A673 (cell line): ENCODE data around the gene PCSK6. TPM values are rescaled to one million over a fixed set of nuclear protein-coding genes. Genes with fewer than 3 reads are reported as not detected.

ENCODE experiments used
- BruUV-seq: library from RNA; stranded (reverse); fragments of 400-500 nt; replicated peaks from 2 replicates; lab custom pipeline; 2021; lab: Mats Ljungman, UMichigan
- CTCF ChIA-PET: fragments of 300-600 bp; sonication (Branson Sonifier 250); formaldehyde crosslinking; loops from one replicate; lab custom pipeline; 2022; ENCODE audit warnings: antibody characterized with exemption; lab: Charles Lee
- POLR2A ChIA-PET: fragments of 300-600 bp; sonication (Branson Sonifier 250); formaldehyde crosslinking; loops from one replicate; lab custom pipeline; 2022; ENCODE audit warnings: antibody characterized with exemption; ENCODE audit not compliant: low non-redundant PET; lab: Charles Lee
- DNase-seq: peaks from one replicate; pipeline ENCODE4 v3.0.0-alpha.2; 2015; ENCODE audit warnings: low spot score
- H3K27ac ChIP-seq: fragments of 200-600 bp; sonication (generic); 2 replicates; pipeline ENCODE4 v1.5.1; 2016; ENCODE audit warnings: mixed run types, low read depth, mild to moderate bottlenecking, mixed read lengths, antibody characterized with exemption, low read length; ENCODE audit not compliant: poor library complexity, severe bottlenecking
- H3K27me3 ChIP-seq: fragments of 200-600 bp; sonication (generic); replicated peaks from 2 replicates; pipeline ENCODE4 v1.6.1; 2017; ENCODE audit warnings: mixed run types, low read depth, mild to moderate bottlenecking, mixed read lengths, antibody characterized with exemption, low read length; ENCODE audit not compliant: insufficient read depth, poor library complexity
- H3K36me3 ChIP-seq: fragments of 200-600 bp; sonication (generic); 2 replicates; pipeline ENCODE4 v1.6.1; 2016; ENCODE audit warnings: mixed run types, mild to moderate bottlenecking, mixed read lengths, antibody characterized with exemption, low read length; ENCODE audit not compliant: insufficient read depth, poor library complexity, severe bottlenecking
- H3K4me1 ChIP-seq: fragments of 200-600 bp; sonication (generic); 2 replicates; pipeline ENCODE4 v1.6.1; 2017; ENCODE audit warnings: mixed run types, mild to moderate bottlenecking, mixed read lengths, antibody characterized with exemption, low read length; ENCODE audit not compliant: insufficient read depth, poor library complexity, severe bottlenecking
- H3K4me3 ChIP-seq: fragments of 200-600 bp; sonication (generic); 2 replicates; pipeline ENCODE4 v1.5.1; 2016; ENCODE audit warnings: low read depth, mixed run types, mild to moderate bottlenecking, mixed read lengths, low read length; ENCODE audit not compliant: poor library complexity, severe bottlenecking
- H3K9me3 ChIP-seq: fragments of 200-600 bp; sonication (generic); 2 replicates; pipeline ENCODE4 v1.6.1; 2016; ENCODE audit warnings: mixed run types, low read depth, mild to moderate bottlenecking, mixed read lengths, antibody characterized with exemption, low read length; ENCODE audit not compliant: poor library complexity, severe bottlenecking
- CTCF ChIP-seq: fragments of 300-800, 200-600 bp; sonication (generic); conservative IDR thresholded peaks from 2 replicates; pipeline ENCODE4 v1.5.1; 2017; ENCODE audit warnings: low read depth, mild to moderate bottlenecking, antibody characterized with exemption, low read length, moderate library complexity, mixed read lengths
- EZH2 ChIP-seq: fragments of 200-600 bp; sonication (generic); IDR thresholded peaks from 2 replicates; pipeline ENCODE4 v1.6.1; 2017; ENCODE audit warnings: borderline replicate concordance, low read depth, mild to moderate bottlenecking, mixed read lengths, antibody characterized with exemption, low read length; ENCODE audit not compliant: poor library complexity, severe bottlenecking
- intact Hi-C: fragments of 100-400 bp; cut with micrococcal nuclease; formaldehyde crosslinking; loops from one replicate; pipeline ENCODE4 v1.10.0; 2022; ENCODE audit not compliant: unreplicated experiment
- total RNA-seq: library from RNA; stranded (reverse); gene quantifications from 2 replicates; pipeline ENCODE4 v1.2.3, GENCODE V29; 2021

Gene PCSK6
- total RNA-seq, 1 experiment from 2014 or later = 2.6 TPM

GRCh38 chr15:101326026-101326315 lies 163.5 kb downstream of the PCSK6 start:
- CTCF ChIA-PET = no interaction called here
- Histone ChIP-seq H3K27me3 (peaks cover 2% of the 10 kb centered on the region), H3K4me3 (no peak overlapping the region), H3K27ac (no peak overlapping the region), H3K36me3 (no peaks in the 10 kb centered on the region), H3K9me3 (no peaks in the 10 kb centered on the region), H3K4me1 (no peaks in the 10 kb centered on the region)
- no peak for TF ChIP-seq EZH2
- no peak for TF ChIP-seq CTCF
- POLR2A ChIA-PET = no interaction called here
- BruUV-seq = no TSS peak
- intact Hi-C loops = no loop called here
- no peak for DNase-seq

GRCh38 chr15:101325263-101326025 lies 164.1 kb downstream of the PCSK6 start:
- Histone ChIP-seq H3K36me3 (no peaks in the 10 kb centered on the region), H3K27ac (no peak overlapping the region), H3K9me3 (no peaks in the 10 kb centered on the region), H3K27me3 (peaks cover 2% of the 10 kb centered on the region), H3K4me1 (peaks cover 1% of the 10 kb centered on the region), H3K4me3 (no peak overlapping the region)
- intact Hi-C loops = no loop called here
- ChIA-PET CTCF (no interaction called here), POLR2A (no interaction called here)
- no TSS peak for BruUV-seq
- no peak for DNase-seq
- TF ChIP-seq CTCF (no peak), EZH2 (no peak)

- CTCF ChIA-PET = no interaction called here
- no peaks in the 10 kb centered on the region for H3K36me3 ChIP-seq
- intact Hi-C loops = no loop called here
- no peak overlapping the region for H3K27ac ChIP-seq
- TF ChIP-seq EZH2 (no peak), CTCF (no peak)
- POLR2A ChIA-PET = no interaction called here
- peaks cover 6% of the 10 kb centered on the region for H3K4me1 ChIP-seq
- no peak for DNase-seq
- BruUV-seq = no TSS peak
- no peaks in the 10 kb centered on the region for H3K9me3 ChIP-seq
- no peaks in the 10 kb centered on the region for H3K27me3 ChIP-seq
- H3K4me3 ChIP-seq = no peak overlapping the region
Observed at GRCh38 chr15:101324524-101325177, 164.9 kb downstream of the PCSK6 start.
